ENCODE measurements around the gene KDM2B.
A peak's percentile ranks its signal among the peaks of the same experiment; 100 is the strongest.

Gene KDM2B

GRCh38 chr12:121400332-121401139, 180.3 kb downstream of the KDM2B start:
- Histone ChIP-seq H3K4me3 (ENCODE audit: low read length in 2 of 2) (peak overlapping the region; percentile 91 to 96), H2BK15ac (ENCODE audit: low read length) (no peak overlapping the region), H3K79me1 (ENCODE audit: low read depth, low read length) (no peaks in the 10 kb centered on the region), H3K36me3 (replicated peaks in 1 of 2; ENCODE audit: control insufficient read depth in 2 of 2, insufficient read depth in 2 of 2, low read length in 2 of 2) (peaks cover 0 to 30% of the 10 kb centered on the region in 2 donors), H3K4me1 (ENCODE audit: control insufficient read depth in 2 of 2, insufficient read depth in 1 of 2, low read depth in 1 of 2, low read length in 2 of 2) (peaks cover 0 to 8% of the 10 kb centered on the region in 2 donors), H3K27me3 (ENCODE audit: control insufficient read depth in 3 of 3, insufficient read depth in 3 of 3, low read depth in 1 of 3, low read length in 3 of 3) (no peaks in the 10 kb centered on the region), H4K8ac (ENCODE audit: low read depth, low read length) (no peak overlapping the region), H3K4me2 (ENCODE audit: insufficient read depth, low read length, poor library complexity, severe bottlenecking) (peak overlapping the region; percentile 91), H2AFZ (ENCODE audit: low read length) (peak overlapping the region; percentile 88), H3K9me3 (replicated peaks in 1 of 2; ENCODE audit: control insufficient read depth in 2 of 2, insufficient read depth in 1 of 2, low read depth in 1 of 2, low read length in 2 of 2) (no peaks in the 10 kb centered on the region), H2BK5ac (ENCODE audit: low read length) (peak overlapping the region; percentile 90), H3K27ac (replicated peaks; ENCODE audit: low read length) (peak overlapping the region; percentile 79), H2AK5ac (ENCODE audit: low read depth, low read length) (peak overlapping the region; percentile 46), H4K91ac (ENCODE audit: low read depth, low read length, poor library complexity) (no peak overlapping the region), H3K14ac (ENCODE audit: low read length) (peak overlapping the region; percentile 97), H3K4ac (ENCODE audit: low read length) (no peak overlapping the region), H3K23ac (ENCODE audit: low read depth, low read length, poor library complexity) (peak overlapping the region; percentile 97), H2BK120ac (ENCODE audit: low read depth, low read length) (peak overlapping the region; percentile 72), H3K9ac (ENCODE audit: low read depth, low read length, poor library complexity) (peak overlapping the region; percentile 94), H3K18ac (ENCODE audit: low read length) (peak overlapping the region; percentile 98), H2BK12ac (ENCODE audit: low read length) (no peak overlapping the region)
- no CpG with 5 or more reads among the region's 48 CpGs for WGBS, 2 donors (ENCODE audit: extremely low coverage in 2 of 2, insufficient read length in 2 of 2, insufficient replicate concordance in 1 of 2)
- DNase-seq (ENCODE audit: low spot score) = peak; percentile 27

GRCh38 chr12:121399391-121400331, 181.2 kb downstream of the KDM2B start, which contains the start of gene RNF34:
TSS of gene RNF34 (plus strand) at chr12:121400118. CDS start at chr12:121400213, 95 bp downstream.
- peak within 1 kb of the TSS; percentile 97 for H3K14ac ChIP-seq (ENCODE audit: low read length)
- no peaks in the 10 kb centered on the region for H3K79me1 ChIP-seq (ENCODE audit: low read depth, low read length)
- H3K18ac ChIP-seq (ENCODE audit: low read length) = peak within 1 kb of the TSS; percentile 98
- H3K23ac ChIP-seq (ENCODE audit: low read depth, low read length, poor library complexity) = peak within 1 kb of the TSS; percentile 97
- peaks cover 0 to 8% of the 10 kb centered on the region in 2 donors for H3K4me1 ChIP-seq (ENCODE audit: control insufficient read depth in 2 of 2, insufficient read depth in 1 of 2, low read depth in 1 of 2, low read length in 2 of 2)
- no peak within 1 kb of the TSS for H4K91ac ChIP-seq (ENCODE audit: low read depth, low read length, poor library complexity)
- WGBS, 2 donors (ENCODE audit: extremely low coverage in 2 of 2, insufficient read length in 2 of 2, insufficient replicate concordance in 1 of 2) = no CpG with 5 or more reads among the region's 77 CpGs
- peaks cover 0 to 21% of the 10 kb centered on the region in 2 donors for H3K36me3 ChIP-seq (replicated peaks in 1 of 2; ENCODE audit: control insufficient read depth in 2 of 2, insufficient read depth in 2 of 2, low read length in 2 of 2)
- no peaks in the 10 kb centered on the region for H3K27me3 ChIP-seq (ENCODE audit: control insufficient read depth in 3 of 3, insufficient read depth in 3 of 3, low read depth in 1 of 3, low read length in 3 of 3)
- H3K27ac ChIP-seq (replicated peaks; ENCODE audit: low read length) = peak within 1 kb of the TSS; percentile 89
- peak within 1 kb of the TSS; percentile 91 for H3K4me2 ChIP-seq (ENCODE audit: insufficient read depth, low read length, poor library complexity, severe bottlenecking)
- no peak within 1 kb of the TSS for H2BK15ac ChIP-seq (ENCODE audit: low read length)
- DNase-seq (ENCODE audit: low spot score) = peak; percentile 98
- H3K9ac ChIP-seq (ENCODE audit: low read depth, low read length, poor library complexity) = peak within 1 kb of the TSS; percentile 94
- no peaks in the 10 kb centered on the region for H3K9me3 ChIP-seq (replicated peaks in 1 of 2; ENCODE audit: control insufficient read depth in 2 of 2, insufficient read depth in 1 of 2, low read depth in 1 of 2, low read length in 2 of 2)
- H2BK12ac ChIP-seq (ENCODE audit: low read length) = no peak within 1 kb of the TSS
- H4K8ac ChIP-seq (ENCODE audit: low read depth, low read length) = no peak within 1 kb of the TSS
- H3K4ac ChIP-seq (ENCODE audit: low read length) = no peak within 1 kb of the TSS
- peak within 1 kb of the TSS; percentile 88 for H2AFZ ChIP-seq (ENCODE audit: low read length)
- H2BK5ac ChIP-seq (ENCODE audit: low read length) = peak within 1 kb of the TSS; percentile 90
- H2AK5ac ChIP-seq (ENCODE audit: low read depth, low read length) = peak within 1 kb of the TSS; percentile 46
- H2BK120ac ChIP-seq (ENCODE audit: low read depth, low read length) = peak within 1 kb of the TSS; percentile 72
- peak within 1 kb of the TSS; percentile 91 to 96 for H3K4me3 ChIP-seq (ENCODE audit: low read length in 2 of 2)

DNA sequence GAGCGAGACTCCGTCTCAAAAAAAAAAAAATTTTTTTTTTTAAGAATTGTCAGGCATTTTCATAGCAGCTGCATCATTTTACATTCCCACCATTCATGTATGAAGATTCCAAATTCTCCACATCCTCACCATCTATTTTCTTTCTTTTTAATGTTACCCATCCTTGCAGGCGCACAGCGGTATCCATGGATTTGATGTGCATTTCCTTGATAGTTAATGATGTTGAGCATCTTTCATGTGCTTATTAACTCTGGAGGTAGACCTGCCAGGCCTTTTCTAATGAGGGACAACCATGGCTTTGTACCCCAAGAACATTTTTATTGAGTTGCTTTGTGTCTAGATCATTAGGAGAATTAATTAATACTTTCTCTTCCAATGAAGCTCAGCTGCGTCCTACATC, 182.5 kb downstream of the KDM2B start:
- H3K27me3 ChIP-seq (ENCODE audit: control insufficient read depth in 3 of 3, insufficient read depth in 3 of 3, low read depth in 1 of 3, low read length in 3 of 3) = no peaks in the 10 kb centered on the region
- no peak overlapping the region for H2BK5ac ChIP-seq (ENCODE audit: low read length)
- H2AFZ ChIP-seq (ENCODE audit: low read length) = no peak overlapping the region
- no peaks in the 10 kb centered on the region for H3K9me3 ChIP-seq (replicated peaks in 1 of 2; ENCODE audit: control insufficient read depth in 2 of 2, insufficient read depth in 1 of 2, low read depth in 1 of 2, low read length in 2 of 2)
- H3K36me3 ChIP-seq (replicated peaks in 1 of 2; ENCODE audit: control insufficient read depth in 2 of 2, insufficient read depth in 2 of 2, low read length in 2 of 2) = peaks cover 0 to 8% of the 10 kb centered on the region in 2 donors
- no peaks in the 10 kb centered on the region for H3K79me1 ChIP-seq (ENCODE audit: low read depth, low read length)
- no peak for DNase-seq (ENCODE audit: low spot score)
- H2BK120ac ChIP-seq (ENCODE audit: low read depth, low read length) = no peak overlapping the region
- H3K23ac ChIP-seq (ENCODE audit: low read depth, low read length, poor library complexity) = no peak overlapping the region
- H3K4me2 ChIP-seq (ENCODE audit: insufficient read depth, low read length, poor library complexity, severe bottlenecking) = no peak overlapping the region
- no peak overlapping the region for H2BK12ac ChIP-seq (ENCODE audit: low read length)
- no peak overlapping the region for H2AK5ac ChIP-seq (ENCODE audit: low read depth, low read length)
- peaks cover 0 to 8% of the 10 kb centered on the region in 2 donors for H3K4me1 ChIP-seq (ENCODE audit: control insufficient read depth in 2 of 2, insufficient read depth in 1 of 2, low read depth in 1 of 2, low read length in 2 of 2)
- H4K91ac ChIP-seq (ENCODE audit: low read depth, low read length, poor library complexity) = no peak overlapping the region
- H3K9ac ChIP-seq (ENCODE audit: low read depth, low read length, poor library complexity) = no peak overlapping the region
- no peak overlapping the region for H3K18ac ChIP-seq (ENCODE audit: low read length)
- no peak overlapping the region for H3K27ac ChIP-seq (replicated peaks; ENCODE audit: low read length)
- H2BK15ac ChIP-seq (ENCODE audit: low read length) = no peak overlapping the region
- no CpG with 5 or more reads among the region's 5 CpGs for WGBS, 2 donors (ENCODE audit: extremely low coverage in 2 of 2, insufficient read length in 2 of 2, insufficient replicate concordance in 1 of 2)
- no peak overlapping the region for H4K8ac ChIP-seq (ENCODE audit: low read depth, low read length)
- H3K14ac ChIP-seq (ENCODE audit: low read length) = no peak overlapping the region
- peak overlapping the region in 1 of 2 donors; percentile 96 for H3K4me3 ChIP-seq (ENCODE audit: low read length in 2 of 2)
- H3K4ac ChIP-seq (ENCODE audit: low read length) = no peak overlapping the region

All from neuronal stem cell (in vitro differentiated cells).